ENCODE measurements around the gene MMP17.
"Not testable (repeated sequence)": the region's sequence is repeated elsewhere in the genome, so short reads cannot be mapped to it uniquely, and the experiment has no call there.

The MMP17 gene

DNA sequence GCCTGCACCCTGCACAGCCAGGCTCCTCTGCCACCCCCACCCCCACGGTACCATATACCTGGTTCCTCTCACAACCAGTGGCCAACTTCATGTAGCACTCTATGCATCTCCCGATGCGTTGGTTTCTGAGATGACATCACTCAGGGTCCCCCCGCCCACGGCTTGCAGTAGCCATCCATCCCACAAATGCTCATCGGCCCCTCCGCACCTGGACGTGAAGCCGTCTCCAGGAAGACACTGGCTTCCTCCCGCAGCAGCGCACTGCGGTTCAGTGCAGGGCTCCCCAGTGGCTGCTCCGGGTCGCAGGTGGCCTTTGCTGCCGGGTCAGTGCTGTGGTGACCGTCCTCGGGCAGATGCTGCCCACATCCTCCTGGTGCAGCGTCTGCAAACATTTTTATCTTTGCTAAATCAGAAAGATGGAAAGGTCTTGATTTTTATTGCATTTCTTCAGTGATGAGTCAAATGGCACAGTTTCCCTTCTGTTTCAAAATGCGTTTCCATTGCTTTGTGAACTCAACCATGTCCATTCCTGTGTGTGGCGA, 27.5 kb upstream of the MMP17 start:
- DNase-seq (ENCODE audit: low read depth in 2 of 2): no peak

DNA sequence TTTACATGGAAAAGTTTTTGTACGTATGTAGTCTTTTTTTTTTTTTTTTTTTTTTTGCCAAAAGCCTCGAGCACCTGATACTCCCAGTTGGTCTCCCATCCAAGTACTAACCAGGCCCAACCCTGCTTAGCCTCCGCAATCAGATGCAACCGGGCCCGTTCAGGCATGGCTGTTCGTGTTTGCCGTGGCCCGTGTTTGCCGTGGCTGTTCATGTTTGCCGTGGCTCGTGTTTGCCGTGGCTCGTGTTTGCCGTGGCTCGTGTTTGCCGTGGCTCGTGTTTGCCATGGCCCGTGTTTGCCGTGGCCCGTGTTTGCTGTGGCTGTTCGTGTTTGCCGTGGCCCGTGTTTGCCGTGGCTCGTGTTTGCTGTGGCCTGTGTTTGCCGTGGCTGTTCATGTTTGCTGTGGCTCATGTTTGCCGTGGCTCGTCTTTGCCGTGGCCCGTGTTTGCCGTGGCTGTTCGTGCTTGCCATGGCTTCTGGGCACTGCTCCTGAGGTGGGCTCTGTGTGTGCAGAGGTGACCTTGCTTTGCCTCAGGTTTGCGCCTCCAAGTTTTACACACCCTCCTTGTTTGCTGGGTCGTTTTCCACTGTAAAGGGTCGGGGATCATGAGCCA, 26.8 kb upstream of the MMP17 start:
- DNase-seq (ENCODE audit: low read depth in 2 of 2): no peak

DNA sequence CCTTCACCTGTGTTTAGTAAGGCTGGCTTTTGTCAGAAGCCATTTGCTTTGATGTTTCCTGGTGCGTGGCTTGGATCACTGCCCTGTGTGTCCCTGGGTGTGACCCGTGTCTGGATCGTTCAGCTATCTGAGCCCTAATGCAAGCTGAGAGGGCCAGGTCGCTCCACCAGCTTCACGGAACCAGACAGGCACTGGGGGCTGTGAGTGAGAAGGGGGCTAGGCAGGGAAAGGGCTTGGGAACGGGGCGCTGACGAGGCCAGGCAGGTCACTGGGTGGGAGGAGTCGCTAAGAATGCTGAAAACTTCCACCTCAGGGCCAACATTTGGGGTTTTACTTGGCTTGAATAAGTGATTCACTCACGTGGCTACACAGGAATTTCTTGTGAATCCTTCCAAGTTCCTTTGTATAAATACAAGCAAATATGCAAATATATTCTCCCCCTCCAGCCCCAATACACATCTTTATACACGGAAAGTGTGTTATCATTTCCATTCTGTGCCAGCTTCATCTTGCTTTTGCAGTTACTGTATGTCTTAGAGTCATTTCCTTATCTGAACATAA, 24.2 kb upstream of the MMP17 start:
- no peak for DNase-seq (ENCODE audit: low read depth in 2 of 2)

DNA sequence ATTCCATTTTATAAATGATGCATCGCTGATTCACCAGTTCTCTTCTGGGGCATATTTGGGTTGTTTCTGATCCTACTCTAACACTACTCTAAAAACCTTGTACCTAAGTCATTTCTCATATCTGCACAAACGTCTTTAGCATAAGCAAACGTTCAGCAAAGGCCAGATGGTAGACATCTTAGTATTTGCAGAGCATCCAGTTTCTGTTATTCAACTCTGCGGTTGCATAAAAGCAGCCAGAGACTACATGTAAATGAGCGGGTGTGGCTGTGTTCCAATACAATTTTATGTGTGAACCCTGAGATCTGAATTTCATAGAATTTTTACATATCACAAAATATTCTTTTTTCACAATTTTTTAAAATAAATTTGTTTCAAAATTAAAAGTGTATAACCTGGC, 22.8 kb upstream of the MMP17 start:
- no peak for DNase-seq (ENCODE audit: low read depth in 2 of 2)

DNA sequence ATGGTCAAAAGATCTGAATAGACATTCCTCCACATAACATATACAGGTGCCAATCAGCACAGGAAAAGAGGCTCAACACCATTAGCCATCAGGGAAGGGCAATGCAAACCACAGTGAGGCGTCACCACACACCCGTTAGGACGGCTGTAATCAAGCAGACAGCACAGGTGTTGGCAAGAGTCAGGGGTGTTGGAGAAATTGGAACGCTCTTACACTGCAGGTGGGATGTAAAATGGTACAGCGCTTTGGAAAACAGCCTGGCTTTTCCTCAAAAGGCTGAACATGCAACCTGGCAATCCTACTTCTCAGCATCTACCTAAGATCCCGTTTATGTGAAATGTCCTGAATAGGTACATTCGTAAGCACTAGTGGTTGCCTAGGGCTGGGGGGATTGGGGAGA, 21.5 kb upstream of the MMP17 start:
- DNase-seq (ENCODE audit: low read depth in 2 of 2): no peak

DNA sequence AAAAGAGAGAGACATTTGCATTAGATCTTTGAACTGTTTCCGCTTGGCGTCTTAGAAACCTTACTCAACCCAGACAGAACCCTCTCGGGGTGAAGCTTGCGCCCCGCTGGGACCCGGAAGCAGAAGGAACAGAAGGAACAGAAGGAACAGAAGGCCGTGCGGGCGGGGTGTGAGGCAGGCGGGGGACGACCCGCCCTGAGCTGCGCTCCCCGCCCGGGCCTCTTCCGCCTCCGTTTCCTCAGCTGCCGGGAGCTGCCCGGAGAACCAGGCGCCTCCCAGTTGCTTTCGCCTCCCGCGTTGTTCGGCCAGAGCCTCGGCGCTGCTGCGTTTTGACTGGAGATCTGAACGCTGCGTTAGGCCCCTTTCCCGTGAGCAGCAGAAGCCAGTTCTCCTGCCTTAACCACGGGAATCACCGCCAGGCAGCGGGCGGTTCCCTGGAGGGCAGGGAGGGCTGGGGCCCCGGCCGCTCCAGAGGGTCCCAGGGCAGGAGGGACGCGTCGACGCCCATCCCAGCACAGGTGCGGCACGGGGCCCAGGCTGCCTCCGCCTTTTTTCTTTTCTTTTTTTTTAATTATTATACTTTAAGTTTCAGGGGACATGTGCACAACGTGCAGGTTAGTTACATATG, 19.3 kb upstream of the MMP17 start:
- DNase-seq (ENCODE audit: low read depth in 2 of 2): peak in 1 of 2 donors; percentile 23

DNA sequence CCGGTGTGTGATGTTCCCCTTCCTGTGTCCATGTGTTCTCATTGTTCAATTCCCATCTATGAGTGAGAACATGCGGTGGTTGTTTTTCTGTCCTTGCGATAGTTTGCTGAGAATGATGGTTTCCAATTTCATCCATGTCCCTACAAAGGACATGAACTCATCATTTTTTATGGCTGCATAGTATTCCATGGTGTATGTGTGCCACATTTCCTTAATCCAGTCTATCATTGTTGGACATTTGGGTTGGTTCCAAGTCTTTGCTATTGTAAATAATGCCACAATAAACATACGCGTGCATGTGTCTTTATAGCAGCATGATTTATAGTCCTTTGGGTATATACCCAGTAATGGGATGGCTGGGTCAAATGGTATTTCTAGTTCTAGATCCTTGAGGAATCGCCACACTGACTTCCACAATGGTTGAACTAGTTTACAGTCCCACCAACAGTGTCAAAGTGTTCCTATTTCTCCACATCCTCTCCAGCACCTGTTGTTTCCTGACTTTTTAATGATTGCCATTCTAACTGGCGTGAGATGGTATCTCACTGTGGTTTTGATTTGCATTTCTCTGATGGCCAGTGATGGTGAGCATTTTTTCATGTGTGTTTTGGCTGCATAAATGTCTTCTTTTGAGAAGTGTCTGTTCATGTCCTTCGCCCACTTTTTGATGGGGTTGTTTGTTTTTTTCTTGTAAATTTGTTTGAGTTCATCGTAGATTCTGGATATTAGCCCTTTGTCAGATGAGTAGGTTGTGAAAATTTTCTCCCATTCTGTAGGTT, 18.5 kb upstream of the MMP17 start:
- not testable (repeated sequence) for DNase-seq (ENCODE audit: low read depth in 2 of 2)

DNA sequence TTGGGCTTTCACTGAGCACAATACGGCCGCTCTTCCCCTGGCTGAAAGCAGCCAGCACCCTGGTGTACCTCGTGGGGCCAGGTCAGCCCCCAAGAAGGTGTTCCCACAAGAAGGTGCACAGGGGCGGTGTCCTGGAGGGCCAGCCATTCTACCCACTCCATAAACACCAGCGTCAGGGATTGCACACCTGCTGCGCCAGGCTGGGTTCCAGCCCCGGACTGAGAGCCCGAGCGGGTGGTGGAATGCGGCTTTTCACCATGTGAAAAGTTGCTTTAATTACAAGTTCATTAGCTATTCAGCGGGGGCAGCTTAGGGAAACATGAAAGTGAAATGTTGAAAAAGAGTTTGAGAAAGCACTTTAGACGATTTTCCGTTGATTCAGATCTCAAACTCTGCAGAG, 17.5 kb upstream of the MMP17 start:
- DNase-seq (ENCODE audit: low read depth in 2 of 2): no peak

DNA sequence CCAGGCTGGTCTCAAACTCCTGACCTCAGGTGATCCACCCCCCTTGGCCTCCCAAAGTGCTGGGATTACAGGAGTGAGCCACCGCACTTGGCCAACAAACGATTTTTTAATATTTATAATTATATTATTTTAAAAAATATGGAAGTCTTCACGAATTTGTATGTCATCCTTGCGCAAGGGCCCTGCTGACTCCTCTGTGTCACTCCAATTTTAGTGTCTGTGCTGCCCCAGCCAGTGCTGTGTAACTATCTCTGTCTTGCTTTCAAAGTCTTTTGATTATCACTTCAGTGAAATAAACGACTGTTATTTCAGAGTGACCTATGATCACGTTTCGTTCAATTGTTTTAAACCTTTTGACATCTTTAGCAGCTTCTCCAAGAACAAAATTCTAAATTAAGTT, 13.1 kb upstream of the MMP17 start:
- no peak for DNase-seq (ENCODE audit: low read depth in 2 of 2)

DNA sequence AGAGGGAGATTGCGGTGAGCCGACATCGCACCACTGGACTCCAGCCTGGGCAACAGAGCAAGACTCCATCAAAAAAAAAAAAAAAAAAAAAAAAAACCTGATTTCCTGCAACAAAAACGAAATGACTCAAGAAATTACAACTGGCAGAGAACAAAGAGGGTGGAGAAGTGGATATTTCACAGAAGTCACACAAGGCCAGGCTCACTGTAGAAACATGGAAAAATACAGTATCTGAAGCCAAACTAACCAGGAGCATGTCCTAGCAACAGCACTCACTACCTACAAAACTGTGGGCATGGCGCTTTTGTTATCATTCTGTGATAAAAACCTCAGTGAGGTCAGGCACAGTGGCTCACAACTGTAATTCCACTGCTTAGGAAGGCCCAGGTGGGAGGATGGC, 11.7 kb upstream of the MMP17 start:
- no peak for DNase-seq (ENCODE audit: low read depth in 2 of 2)

DNA sequence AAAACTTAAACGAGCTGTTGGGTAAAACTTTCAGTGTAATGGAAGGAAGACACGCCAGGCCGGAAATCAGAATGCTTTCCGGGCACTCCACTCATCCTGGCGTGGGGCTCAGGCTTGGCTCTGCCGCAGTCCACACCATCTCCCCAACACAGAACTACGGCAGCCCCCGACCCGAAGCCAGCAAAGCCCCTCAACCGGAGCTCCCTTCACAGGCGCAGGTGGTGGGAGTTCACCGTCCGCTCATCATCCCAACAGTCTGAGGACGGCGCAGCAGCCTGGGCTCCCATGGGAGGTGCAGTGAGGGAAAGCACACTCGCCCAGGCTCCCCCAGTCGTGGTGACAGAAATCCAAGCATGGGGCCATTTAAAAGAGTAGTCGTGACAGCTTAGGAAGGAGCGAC, 11.0 kb upstream of the MMP17 start:
- no peak for DNase-seq (ENCODE audit: low read depth in 2 of 2)

DNA sequence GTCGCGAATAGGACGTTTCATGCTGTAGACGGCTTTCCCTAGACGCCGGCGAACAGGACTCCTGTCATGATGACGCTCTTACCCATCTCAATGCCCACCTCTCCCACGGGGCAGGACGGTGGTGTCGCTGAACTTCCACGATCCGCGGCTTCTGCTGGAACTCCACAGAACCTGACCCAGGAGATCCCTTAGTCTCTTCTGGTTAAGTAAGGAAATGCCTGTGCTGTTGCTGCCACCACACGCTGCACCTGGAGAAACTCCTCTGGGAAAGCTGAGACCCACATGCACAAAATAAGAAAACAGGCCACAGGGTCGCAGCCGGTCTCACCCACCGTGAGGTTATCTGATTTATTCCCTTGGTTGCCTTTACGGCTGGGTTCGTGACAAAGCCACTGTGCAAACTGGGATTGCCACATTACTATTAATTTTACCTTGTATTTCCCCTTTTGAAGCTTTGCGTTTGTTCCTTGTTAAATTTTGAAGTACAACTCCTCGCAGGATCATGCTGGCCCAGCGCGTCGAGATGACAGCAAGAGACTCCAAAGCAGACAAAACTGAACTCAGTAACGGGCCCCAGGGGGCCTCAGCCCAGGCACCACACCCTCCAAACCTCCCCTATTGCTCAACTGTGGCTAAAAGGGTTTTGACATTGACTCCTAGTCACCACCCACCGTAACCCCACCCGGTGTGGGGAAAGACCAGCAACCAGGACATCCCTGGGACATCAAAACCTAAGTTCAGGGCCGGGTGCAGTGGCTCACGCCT, 9.2 kb upstream of the MMP17 start:
- DNase-seq (ENCODE audit: low read depth in 2 of 2): no peak

DNA sequence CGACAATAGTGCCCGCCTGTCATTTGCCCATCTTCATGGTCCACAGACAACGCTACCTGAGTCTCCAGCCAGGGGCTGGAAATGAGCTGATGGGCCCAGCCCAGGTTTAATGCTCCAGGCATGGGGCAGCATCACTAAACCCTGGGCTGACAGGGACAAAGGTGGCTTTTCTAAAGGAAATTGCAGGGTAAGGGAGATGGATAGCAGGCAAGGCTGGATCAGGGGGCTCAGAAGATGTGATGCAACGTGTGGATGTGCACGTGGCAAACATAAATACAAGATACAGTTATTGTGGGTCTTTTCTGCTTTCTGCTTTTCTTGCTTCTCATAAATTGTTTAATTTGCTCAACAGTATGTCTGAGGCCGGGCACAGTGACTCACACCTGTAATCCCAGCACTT, 3.7 kb upstream of the MMP17 start:
- DNase-seq (ENCODE audit: low read depth in 2 of 2): no peak

DNA sequence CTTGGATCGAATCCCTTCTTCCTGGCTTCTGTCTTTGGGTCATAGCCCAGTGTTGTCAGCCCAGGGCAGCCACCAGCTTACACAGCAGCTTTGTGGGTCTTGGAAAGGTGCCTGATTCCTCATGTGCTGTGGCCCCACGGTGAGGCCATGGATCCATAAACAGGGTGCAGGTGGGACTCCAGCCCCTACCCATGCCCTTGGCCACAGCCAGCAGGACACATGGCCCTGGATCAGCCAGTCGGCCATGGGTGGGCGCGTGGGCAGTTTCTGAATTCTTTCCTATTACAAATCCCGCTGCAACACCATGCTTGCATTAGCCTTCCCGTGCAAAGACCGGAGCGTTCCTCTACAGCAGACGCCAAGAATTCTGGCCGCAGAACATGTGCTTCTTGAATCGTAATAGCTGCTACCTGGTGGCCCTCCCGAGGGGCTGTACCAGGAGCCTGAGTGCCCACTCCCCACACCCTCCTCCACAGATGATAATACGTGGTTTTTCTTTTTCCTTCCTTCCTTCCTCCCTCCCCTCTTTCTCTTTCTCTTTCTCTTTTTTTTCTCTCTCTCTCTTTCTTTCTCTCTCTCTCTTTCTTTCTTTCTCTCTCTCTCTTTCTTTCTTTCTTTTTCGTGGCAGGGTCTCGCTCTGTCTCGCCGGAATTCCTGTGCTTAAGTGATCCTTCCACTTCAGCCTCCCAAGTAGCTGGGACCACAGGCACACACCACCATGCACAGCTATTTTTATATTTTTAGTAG, 2.9 kb upstream of the MMP17 start:
- DNase-seq (ENCODE audit: low read depth in 2 of 2): no peak

DNA sequence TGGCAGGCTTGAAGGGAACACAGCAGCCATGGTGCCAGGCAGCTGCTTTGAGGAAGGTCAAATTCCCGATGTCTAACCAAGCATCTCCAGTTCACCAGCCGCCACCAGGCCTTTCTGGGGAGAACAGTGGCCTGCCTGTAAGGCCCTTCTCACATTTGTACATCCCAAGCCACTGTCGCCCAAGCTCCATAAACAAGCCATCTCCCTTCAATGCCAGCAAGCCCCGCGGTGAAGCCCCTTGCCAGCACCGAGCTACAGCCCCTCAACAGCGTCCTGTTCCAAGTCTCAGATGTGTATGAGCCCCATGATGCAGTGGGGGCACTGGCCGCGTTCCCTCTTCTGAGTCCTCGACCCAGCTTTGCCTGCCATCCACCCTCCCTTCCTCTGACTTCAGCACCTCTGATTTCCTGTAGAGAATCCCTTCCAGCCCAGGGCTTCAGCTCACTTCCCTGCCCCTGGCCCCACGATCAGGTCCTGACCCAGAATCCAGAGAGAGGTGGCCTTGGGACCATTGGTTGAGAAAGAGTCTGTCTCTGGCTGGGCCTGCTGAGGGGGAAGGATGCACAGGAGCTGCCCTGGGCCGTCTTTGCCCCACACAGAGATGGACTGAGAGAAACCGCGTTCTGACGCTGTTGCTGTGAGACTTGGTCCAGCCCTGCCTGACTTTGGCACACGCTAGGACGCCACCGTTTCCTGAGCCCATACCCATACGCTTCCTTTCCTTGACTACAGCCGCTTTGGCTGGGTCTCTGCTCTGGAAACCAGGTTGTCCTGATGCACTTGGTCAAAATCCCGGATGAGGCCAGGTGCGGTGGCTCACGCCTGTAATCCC, 1.9 kb upstream of the MMP17 start:
- DNase-seq (ENCODE audit: low read depth in 2 of 2): no peak

DNA sequence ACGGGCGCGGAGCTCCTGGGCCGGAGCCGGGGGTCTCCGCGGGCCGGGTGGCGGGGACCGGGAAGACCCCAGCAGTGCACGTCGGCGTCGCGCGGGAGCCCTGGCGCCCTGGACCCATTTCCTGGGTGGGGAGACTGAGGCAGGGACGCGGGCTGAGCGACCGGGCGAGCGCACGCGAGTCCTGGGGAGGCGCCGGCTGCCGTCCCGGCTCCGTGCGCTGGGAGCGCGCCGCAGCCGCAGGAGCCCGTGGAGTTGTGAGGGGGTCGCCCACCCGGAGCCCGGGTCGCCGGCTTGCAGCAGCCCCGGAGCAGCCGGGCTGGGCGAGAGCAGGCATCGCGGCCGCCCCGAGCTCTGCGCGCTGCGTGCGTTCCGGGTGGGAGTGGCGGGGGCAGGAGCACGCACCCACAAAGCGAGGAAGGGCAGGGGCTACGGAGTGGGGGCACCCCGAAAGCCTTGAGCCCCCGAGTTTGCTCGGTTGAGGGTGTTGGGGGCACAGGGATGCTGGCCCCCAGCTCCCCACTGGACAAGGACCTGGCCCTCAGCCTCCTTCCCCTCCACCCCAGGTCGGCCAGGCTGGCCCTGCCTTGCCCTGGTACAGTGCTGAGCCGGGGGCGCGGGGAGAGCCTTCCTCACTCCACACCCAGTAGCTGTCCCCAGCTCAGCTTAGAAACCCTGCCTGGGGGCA, 620 bp downstream of the MMP17 start:
- no peak for DNase-seq (ENCODE audit: low read depth in 2 of 2)

DNA sequence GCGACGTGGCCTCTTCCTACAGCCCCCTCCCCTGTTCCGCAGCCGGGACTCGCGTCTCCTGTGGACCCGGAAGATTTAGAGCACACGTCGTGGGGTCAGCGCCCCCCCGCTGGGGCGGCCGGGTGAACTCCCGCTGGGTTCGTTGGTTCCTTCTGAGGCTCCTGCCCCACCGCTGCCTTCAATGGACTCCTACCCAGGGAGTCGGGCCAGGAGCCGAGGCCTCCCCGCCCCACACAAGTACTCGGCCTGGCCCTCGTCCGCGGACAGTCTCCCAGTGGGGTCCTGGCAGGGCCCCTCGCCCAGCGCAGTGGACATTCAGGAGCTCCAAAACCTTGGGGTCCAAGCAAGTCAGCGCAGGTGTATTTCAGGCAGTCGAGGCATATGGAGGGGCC, 1.2 kb downstream of the MMP17 start:
- DNase-seq (ENCODE audit: low read depth in 2 of 2): no peak

DNA sequence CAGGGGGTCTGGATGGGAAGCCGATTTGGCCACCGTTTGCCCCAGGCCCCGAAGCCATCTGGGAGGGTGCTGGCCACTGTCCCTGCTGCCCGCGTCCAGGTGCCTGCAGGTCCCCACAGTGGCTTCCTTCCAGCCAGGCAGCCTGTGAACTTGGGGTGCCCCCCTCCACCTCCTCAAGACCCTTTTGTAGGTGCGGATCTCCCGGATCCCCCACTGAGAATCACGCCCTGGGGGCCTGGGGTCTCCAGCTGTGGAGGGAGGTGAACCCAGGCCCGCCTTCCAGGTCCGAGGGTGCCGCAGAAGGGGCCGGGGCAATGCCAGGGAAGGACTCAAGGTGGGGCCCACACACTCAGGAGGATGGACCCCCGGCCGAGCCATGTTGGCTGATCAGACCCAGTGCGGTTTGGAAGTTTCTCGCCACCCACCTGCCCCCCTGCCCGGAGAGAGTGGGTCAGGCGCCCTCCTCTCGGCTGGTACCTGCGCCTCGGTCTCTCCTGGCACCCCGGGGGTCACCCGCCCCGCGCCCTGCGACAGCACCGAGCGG, 1.7 kb downstream of the MMP17 start:
- DNase-seq (ENCODE audit: low read depth in 2 of 2): no peak

DNA sequence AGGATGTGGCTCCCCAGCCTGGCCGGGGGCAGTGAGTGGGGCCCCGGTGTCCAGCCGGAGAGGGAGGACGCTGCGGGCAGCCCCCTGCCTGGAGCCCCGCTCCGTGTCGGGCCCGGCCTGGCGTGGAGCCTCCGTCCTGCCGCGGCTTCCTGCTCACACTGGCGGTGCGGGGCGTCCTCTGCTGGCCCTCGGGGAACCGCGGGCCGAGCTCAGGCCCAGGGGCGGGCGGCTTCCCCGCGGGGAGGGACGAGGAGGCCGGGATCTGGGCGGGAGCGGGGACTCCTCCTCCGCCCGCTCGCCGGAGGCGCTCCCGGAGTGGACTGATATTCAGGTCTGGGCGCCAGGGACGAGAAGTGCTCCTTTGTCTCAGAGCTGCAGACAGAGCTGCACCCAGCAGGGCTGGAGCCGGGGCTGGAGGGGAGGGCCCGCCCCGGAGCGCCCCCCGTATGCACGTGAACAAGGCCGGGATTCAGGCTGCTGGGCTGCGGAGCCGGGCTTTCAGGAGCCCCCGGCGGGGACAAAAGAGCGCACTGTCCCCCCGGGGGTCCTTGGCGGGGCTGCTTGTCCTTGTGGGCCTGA, 2.2 kb downstream of the MMP17 start:
- peak in 1 of 2 donors; percentile 30 for DNase-seq (ENCODE audit: low read depth in 2 of 2)
